Esophagus (tissue), 2 donors: ENCODE data around the gene KDR. TPM values are rescaled to one million over a fixed set of nuclear protein-coding genes. Genes with fewer than 3 reads are reported as not detected.

Source experiments
- H3K27ac ChIP-seq, 2 donors: one replicate each; pipeline ENCODE4 v1.5.1; 2013; ENCODE audit warnings: low read depth in 2 of 2, mild to moderate bottlenecking in 2 of 2, inconsistent platforms in 1 of 2, low read length in 1 of 2, moderate library complexity in 1 of 2
- H3K27me3 ChIP-seq, 2 donors: one replicate each; pipeline ENCODE4 v1.6.1; 2013; ENCODE audit warnings: low read length in 2 of 2, control low read depth in 1 of 2, mild to moderate bottlenecking in 1 of 2; ENCODE audit not compliant: insufficient read depth in 2 of 2, control insufficient read depth in 1 of 2
- H3K36me3 ChIP-seq, 2 donors: one replicate each; pipeline ENCODE4 v1.6.1; 2013; ENCODE audit warnings: low read length in 1 of 2; ENCODE audit not compliant: control insufficient read depth in 2 of 2, insufficient read depth in 2 of 2
- H3K4me1 ChIP-seq, 2 donors: one replicate each; pipeline ENCODE4 v1.6.1; 2013; ENCODE audit warnings: low read length in 1 of 2; ENCODE audit not compliant: control insufficient read depth in 2 of 2, insufficient read depth in 2 of 2
- H3K4me3 ChIP-seq, 2 donors: one replicate each; pipeline ENCODE4 v1.5.1; 2013; ENCODE audit warnings: low read length in 2 of 2, mild to moderate bottlenecking in 2 of 2, low read depth in 1 of 2, moderate library complexity in 1 of 2
- H3K9me3 ChIP-seq, 2 donors: one replicate each; pipeline ENCODE4 v1.6.1; 2013; ENCODE audit warnings: mild to moderate bottlenecking in 2 of 2, low read depth in 1 of 2, low read length in 1 of 2, moderate library complexity in 1 of 2; ENCODE audit not compliant: control insufficient read depth in 2 of 2, insufficient read depth in 1 of 2
- WGBS, 2 donors: extraction: QIAGEN DNeasy Blood & Tissue Kit; methylation state at CpG; one replicate each; pipeline ENCODE4 v1.1.7; 2013; 5-methylcytosine and 5-hydroxymethylcytosine counted together
- polyA plus RNA-seq, 2 donors: library from polyadenylated mRNA; stranded (reverse); fragments of 200-250 nt; gene quantifications; one replicate each; pipeline ENCODE4 v1.2.3, GENCODE V29; 2013
- donor health status: healthy with polysubstance abuse.
- donor health status: Bipolar disorder and iron deficiency.

Gene KDR
- polyA plus RNA-seq, result 1 to 10 TPM; 1.2 to 2.5 TPM

GRCh38 chr4:55125087-55125721 is at the start of gene KDR:
Gene KDR, minus strand, starts transcription at chr4:55125595. Its CDS starts 302 bp downstream, at chr4:55125293.
- WGBS, 2 donors, result 2 to 5% methylated on average over 56 to 57 of the region's 57 CpGs
- H3K9me3 ChIP-seq, result no peaks in the 10 kb centered on the region
- no peaks in the 10 kb centered on the region for H3K36me3 ChIP-seq
- H3K27ac ChIP-seq, result peak within 1 kb of the TSS in 1 of 2 donors; percentile 26
- H3K4me1 ChIP-seq, result peaks cover 6 to 9% of the 10 kb centered on the region in 2 donors
- peak within 1 kb of the TSS; percentile 38 to 51 for H3K4me3 ChIP-seq
- no peaks in the 10 kb centered on the region for H3K27me3 ChIP-seq

GRCh38 chr4:55173580-55173979 is 48.2 kb upstream of the KDR start:
- Histone ChIP-seq H3K4me1 (no peaks in the 10 kb centered on the region), H3K27ac (no peak overlapping the region), H3K9me3 (no peaks in the 10 kb centered on the region), H3K27me3 (no peaks in the 10 kb centered on the region), H3K36me3 (no peaks in the 10 kb centered on the region), H3K4me3 (no peak overlapping the region)
- 25 to 47% methylated on average over 1 of the region's 1 CpG for WGBS, 2 donors

- Histone ChIP-seq H3K27ac (peak overlapping the region; percentile 7 to 78), H3K36me3 (no peaks in the 10 kb centered on the region), H3K4me1 (no peaks in the 10 kb centered on the region), H3K4me3 (no peak overlapping the region), H3K27me3 (no peaks in the 10 kb centered on the region), H3K9me3 (no peaks in the 10 kb centered on the region)
- 55 to 56% methylated on average over 4 of the region's 4 CpGs for WGBS, 2 donors
Observed at GRCh38 chr4:55172694-55173287, 47.4 kb upstream of the KDR start.

- no peaks in the 10 kb centered on the region for H3K9me3 ChIP-seq
- no peak overlapping the region for H3K4me3 ChIP-seq
- 59 to 61% methylated on average over 6 of the region's 6 CpGs for WGBS, 2 donors
- H3K27ac ChIP-seq, result no peak overlapping the region
- H3K27me3 ChIP-seq, result no peaks in the 10 kb centered on the region
- H3K4me1 ChIP-seq, result no peaks in the 10 kb centered on the region
- no peaks in the 10 kb centered on the region for H3K36me3 ChIP-seq
Observed at GRCh38 chr4:55170462-55170861, 45.1 kb upstream of the KDR start.

- Histone ChIP-seq H3K27ac (no peak overlapping the region), H3K4me1 (no peaks in the 10 kb centered on the region), H3K36me3 (no peaks in the 10 kb centered on the region), H3K4me3 (no peak overlapping the region), H3K9me3 (no peaks in the 10 kb centered on the region), H3K27me3 (no peaks in the 10 kb centered on the region)
- 34 to 35% methylated on average over 12 of the region's 12 CpGs for WGBS, 2 donors
Observed at GRCh38 chr4:55169352-55169961, 44.1 kb upstream of the KDR start.

- no peaks in the 10 kb centered on the region for H3K4me1 ChIP-seq
- H3K4me3 ChIP-seq, result no peak overlapping the region
- no peaks in the 10 kb centered on the region for H3K36me3 ChIP-seq
- 53 to 61% methylated on average over 1 of the region's 1 CpG for WGBS, 2 donors
- H3K27ac ChIP-seq, result no peak overlapping the region
- H3K9me3 ChIP-seq, result no peaks in the 10 kb centered on the region
- H3K27me3 ChIP-seq, result no peaks in the 10 kb centered on the region
Observed at GRCh38 chr4:55162396-55162795, 37.0 kb upstream of the KDR start.

- 75 to 79% methylated on average over 6 of the region's 6 CpGs for WGBS, 2 donors
- Histone ChIP-seq H3K9me3 (no peaks in the 10 kb centered on the region), H3K4me3 (no peak overlapping the region), H3K27me3 (no peaks in the 10 kb centered on the region), H3K36me3 (no peaks in the 10 kb centered on the region), H3K27ac (no peak overlapping the region), H3K4me1 (no peaks in the 10 kb centered on the region)
Observed at GRCh38 chr4:55161739-55162138, 36.3 kb upstream of the KDR start.

- H3K4me1 ChIP-seq, result no peaks in the 10 kb centered on the region
- WGBS, 2 donors, result 31 to 40% methylated on average over 2 of the region's 2 CpGs
- no peak overlapping the region for H3K4me3 ChIP-seq
- H3K27me3 ChIP-seq, result no peaks in the 10 kb centered on the region
- H3K9me3 ChIP-seq, result no peaks in the 10 kb centered on the region
- H3K36me3 ChIP-seq, result no peaks in the 10 kb centered on the region
- H3K27ac ChIP-seq, result no peak overlapping the region
Observed at GRCh38 chr4:55159851-55160250, 34.5 kb upstream of the KDR start.

GRCh38 chr4:55158957-55159356 is 33.6 kb upstream of the KDR start:
- no peak overlapping the region for H3K4me3 ChIP-seq
- H3K9me3 ChIP-seq, result no peaks in the 10 kb centered on the region
- no peaks in the 10 kb centered on the region for H3K36me3 ChIP-seq
- no peaks in the 10 kb centered on the region for H3K27me3 ChIP-seq
- WGBS, 2 donors, result 54 to 73% methylated on average over 3 of the region's 3 CpGs
- no peaks in the 10 kb centered on the region for H3K4me1 ChIP-seq
- H3K27ac ChIP-seq, result no peak overlapping the region
